ENCODE measurements around the gene PIGH. TPM values are rescaled to one million over a fixed set of nuclear protein-coding genes. Genes with fewer than 3 reads are reported as not detected.
A peak's percentile ranks its signal among the peaks of the same experiment; 100 is the strongest.
"Not testable (repeated sequence)": the region's sequence is repeated elsewhere in the genome, so short reads cannot be mapped to it uniquely, and the experiment has no call there.

PIGH gene
- total RNA-seq, 4 donors from 2014 or later: 25.6 to 45.7 (median 28.1) TPM

DNA sequence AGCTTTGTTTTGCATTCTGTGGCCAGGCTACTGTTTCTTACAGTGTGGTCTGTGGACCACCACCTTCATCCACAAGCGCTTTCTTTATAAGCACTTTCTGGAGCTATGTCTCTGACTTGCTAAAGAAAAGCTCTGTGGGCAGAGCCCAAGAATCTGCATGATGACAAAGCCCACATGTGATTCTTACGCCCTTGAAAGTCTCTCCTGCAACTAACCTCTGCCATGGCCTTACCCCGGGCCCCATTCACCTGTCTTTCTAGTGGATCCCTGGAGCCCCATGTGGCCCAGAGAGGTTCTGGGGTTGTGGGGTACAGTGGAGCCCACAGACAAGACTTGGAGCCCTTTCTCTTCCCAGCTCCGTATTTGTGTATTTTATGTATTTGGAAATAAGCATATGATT, 50.3 kb downstream of the PIGH start:
- no peak for TF ChIP-seq POLR2A (IDR thresholded peaks at IDR 0.05)
- TF ChIP-seq, protein P1, sequence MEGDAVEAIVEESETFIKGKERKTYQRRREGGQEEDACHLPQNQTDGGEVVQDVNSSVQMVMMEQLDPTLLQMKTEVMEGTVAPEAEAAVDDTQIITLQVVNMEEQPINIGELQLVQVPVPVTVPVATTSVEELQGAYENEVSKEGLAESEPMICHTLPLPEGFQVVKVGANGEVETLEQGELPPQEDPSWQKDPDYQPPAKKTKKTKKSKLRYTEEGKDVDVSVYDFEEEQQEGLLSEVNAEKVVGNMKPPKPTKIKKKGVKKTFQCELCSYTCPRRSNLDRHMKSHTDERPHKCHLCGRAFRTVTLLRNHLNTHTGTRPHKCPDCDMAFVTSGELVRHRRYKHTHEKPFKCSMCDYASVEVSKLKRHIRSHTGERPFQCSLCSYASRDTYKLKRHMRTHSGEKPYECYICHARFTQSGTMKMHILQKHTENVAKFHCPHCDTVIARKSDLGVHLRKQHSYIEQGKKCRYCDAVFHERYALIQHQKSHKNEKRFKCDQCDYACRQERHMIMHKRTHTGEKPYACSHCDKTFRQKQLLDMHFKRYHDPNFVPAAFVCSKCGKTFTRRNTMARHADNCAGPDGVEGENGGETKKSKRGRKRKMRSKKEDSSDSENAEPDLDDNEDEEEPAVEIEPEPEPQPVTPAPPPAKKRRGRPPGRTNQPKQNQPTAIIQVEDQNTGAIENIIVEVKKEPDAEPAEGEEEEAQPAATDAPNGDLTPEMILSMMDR (IDR thresholded peaks at IDR 0.05): no peak
- Histone ChIP-seq H3K9me3 (no peaks in the 10 kb centered on the region), H3K36me3 (no peaks in the 10 kb centered on the region), H3K27me3 (no peaks in the 10 kb centered on the region), H3K27ac (no peak overlapping the region), H3K4me3 (no peak overlapping the region), H3K4me1 (no peaks in the 10 kb centered on the region)
- peak in 1 of 3 donors; percentile 9 for DNase-seq

DNA sequence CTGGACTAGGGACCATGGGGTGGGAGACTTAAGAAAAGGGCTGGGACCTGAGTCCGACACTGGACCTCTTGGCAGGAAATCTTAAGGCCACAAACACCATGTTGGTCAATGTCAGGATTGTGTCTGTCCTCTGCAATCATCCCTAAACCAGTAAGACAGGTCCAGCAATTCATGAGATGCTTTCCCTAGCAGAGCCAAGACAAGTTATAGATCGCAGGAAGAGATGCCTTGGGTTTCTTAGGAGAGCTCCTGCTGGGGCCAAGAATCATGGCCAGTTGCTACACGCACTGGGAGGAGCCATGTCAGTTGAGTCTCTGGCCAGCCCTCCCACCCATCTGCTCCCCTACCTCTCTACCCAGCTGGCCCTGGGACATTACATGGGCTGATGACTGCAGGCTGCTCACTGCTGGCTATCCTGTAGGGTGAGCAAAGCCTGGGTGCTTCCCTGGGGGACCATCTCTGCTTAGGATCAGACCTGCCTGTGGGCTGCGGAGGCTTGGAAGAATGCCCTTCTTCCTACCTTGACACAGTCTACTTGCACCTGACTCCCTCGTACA, 52.8 kb downstream of the PIGH start:
- Histone ChIP-seq H3K9me3 (no peaks in the 10 kb centered on the region), H3K4me1 (peaks cover 0 to 4% (median 0%) of the 10 kb centered on the region in 4 donors), H3K4me3 (no peak overlapping the region), H3K27me3 (no peaks in the 10 kb centered on the region), H3K27ac (no peak overlapping the region), H3K36me3 (no peaks in the 10 kb centered on the region)
- DNase-seq: peak in 1 of 3 donors; percentile 35
- no peak for TF ChIP-seq POLR2A (IDR thresholded peaks at IDR 0.05)

DNA sequence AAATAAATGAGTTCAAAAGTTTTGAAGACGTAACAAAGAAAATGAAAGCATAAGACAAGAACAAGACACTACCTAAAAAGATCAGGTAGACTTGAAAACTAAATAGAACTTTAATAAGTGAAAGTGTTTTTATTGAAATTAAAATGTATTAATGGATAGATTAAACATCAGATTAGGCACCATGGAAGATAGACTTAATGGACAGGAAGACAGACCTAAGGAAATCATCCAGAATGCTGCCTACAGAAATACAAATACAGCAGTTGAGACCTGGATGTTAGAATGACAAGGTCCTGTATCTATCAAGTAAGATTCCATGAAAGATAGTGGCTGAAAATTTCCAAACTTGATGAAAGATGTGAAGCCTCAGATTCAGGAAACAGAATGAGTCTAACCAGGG, 55.5 kb downstream of the PIGH start:
- Histone ChIP-seq H3K9me3 (no peaks in the 10 kb centered on the region), H3K27ac (no peak overlapping the region), H3K27me3 (no peaks in the 10 kb centered on the region), H3K4me1 (peaks cover 0 to 6% (median 0%) of the 10 kb centered on the region in 4 donors), H3K4me3 (no peak overlapping the region), H3K36me3 (no peaks in the 10 kb centered on the region)
- TF ChIP-seq POLR2A (IDR thresholded peaks at IDR 0.05): no peak
- TF ChIP-seq, protein P1 (IDR thresholded peaks at IDR 0.05): no peak
- DNase-seq: no peak

DNA sequence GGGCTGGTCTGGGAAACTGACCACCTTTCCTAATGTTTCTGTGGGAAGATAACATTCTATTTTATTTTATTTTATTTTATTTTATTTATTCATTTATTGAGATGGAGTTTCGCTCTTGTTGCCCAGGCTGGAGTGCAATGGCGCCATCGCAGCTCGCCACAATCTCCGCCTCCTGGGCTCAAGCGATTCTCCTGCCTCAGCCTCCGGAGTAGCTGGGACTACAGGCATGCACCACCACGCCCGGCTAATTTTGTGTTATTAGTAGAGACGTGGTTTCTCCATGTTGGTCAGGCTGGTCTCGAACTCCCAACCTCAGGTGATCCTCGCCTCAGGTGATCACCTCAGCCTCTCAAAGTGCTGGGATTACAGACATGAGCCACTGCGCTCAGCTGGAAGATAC, 57.4 kb downstream of the PIGH start:
- H3K4me1 ChIP-seq, H3K9me3 ChIP-seq, H3K36me3 ChIP-seq, H3K27me3 ChIP-seq, H3K4me3 ChIP-seq: not testable (repeated sequence)
- DNase-seq: peak in 2 of 3 donors; percentile 1 to 30
- peak overlapping the region in 3 of 4 donors; percentile 52 to 89 (median 87) for H3K27ac ChIP-seq

DNA sequence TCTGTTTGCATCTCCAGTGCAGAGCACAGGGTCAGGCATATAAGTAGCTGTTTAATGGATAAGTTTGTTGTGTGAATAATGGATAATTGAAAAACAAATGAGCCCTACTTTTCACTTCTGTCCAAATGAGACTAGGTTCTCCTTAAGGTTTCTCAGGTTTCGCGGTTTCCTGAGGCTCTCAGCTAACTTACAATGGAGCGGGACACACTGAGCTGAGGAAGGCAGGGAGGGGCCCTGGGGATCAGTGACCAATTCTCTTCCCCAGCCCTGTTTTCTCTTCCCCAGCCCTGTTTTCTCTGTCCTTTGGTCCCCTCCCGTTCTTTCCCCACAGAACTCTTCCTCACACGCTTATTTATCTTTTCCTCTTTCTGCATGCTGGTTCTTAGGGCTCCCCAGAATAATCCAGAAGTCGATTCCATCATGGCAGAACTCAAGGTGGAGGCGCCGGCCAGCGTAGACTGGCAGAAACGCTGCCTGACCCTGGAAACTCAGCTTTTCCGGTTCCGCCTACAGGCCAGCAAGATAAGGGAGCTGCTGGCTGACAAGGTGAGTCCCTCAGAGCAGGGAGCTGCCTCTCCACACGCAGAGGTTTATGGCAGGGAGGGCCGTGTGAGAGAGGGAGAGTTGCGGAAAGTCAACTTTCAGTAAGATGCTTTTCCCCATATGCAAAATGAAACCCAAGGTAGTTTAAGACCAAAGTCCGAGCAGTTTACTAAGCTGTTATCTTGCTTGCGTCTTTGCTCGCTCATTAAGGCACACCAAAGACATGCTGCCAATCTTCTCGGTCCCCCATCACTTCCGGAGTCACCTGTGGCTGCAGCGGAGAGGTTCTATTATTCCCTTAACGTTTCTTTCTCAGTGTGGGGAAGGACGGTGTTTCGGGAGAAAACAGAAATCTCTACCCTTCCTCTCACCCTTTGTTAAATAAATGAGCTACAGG, 58.4 kb downstream of the PIGH start:
- peak in 2 of 3 donors; percentile 86 to 88 for DNase-seq
- H3K27ac ChIP-seq: peak overlapping the region in 3 of 4 donors; percentile 65 to 89 (median 87)
- peaks cover 0 to 6% (median 0%) of the 10 kb centered on the region in 4 donors for H3K4me1 ChIP-seq
- H3K9me3 ChIP-seq: no peaks in the 10 kb centered on the region
- no peaks in the 10 kb centered on the region for H3K27me3 ChIP-seq
- H3K4me3 ChIP-seq: peak overlapping the region in 3 of 4 donors; percentile 7 to 44 (median 43)
- TF ChIP-seq, protein P1 (IDR thresholded peaks at IDR 0.05): peak in 3 of 6 experiments; percentile 35 to 39 (median 38)
- TF ChIP-seq POLR2A (IDR thresholded peaks at IDR 0.05): peak; percentile 74 to 80
- no peaks in the 10 kb centered on the region for H3K36me3 ChIP-seq

Small RNA genes lying within 50 kb of the gene (small RNA-seq; reads per million reads assigned to genes)
- gene AL132640.3: 0 reads per million in 2 donors
- gene RF00019: 0 reads per million in 2 donors

Other genes with a start within 250 kb of the PIGH start
- gene ATP6V1D, start 240.5 kb downstream of the PIGH start, total RNA-seq: 10 to 100 TPM; 67.0 to 93.3 (median 78.5) TPM
- gene EIF2S1, start 239.9 kb downstream of the PIGH start, total RNA-seq: 10 to 100 TPM; 27.1 to 74.3 (median 35.9) TPM
- 10 to 100 TPM; 19.7 to 40.3 (median 33.6) TPM for gene PLEK2, start 188.1 kb downstream of the PIGH start, total RNA-seq
- 10 to 100 TPM in 3 of 4 donors, 1 to 10 TPM in 1; 8.3 to 39.7 (median 31.7) TPM for gene TMEM229B, start 111.5 kb downstream of the PIGH start, total RNA-seq
- gene PLEKHH1, start 67.0 kb downstream of the PIGH start, total RNA-seq: 100 to 1,000 TPM in 2 of 4 donors, 10 to 100 TPM in 2; 68.5 to 142 (median 92.0) TPM
- gene ARG2, start 19.7 kb upstream of the PIGH start, total RNA-seq: 100 to 1,000 TPM in 1 of 4 donors, 10 to 100 TPM in 3; 13.2 to 125 (median 67.6) TPM
- 10 to 100 TPM; 57.4 to 75.5 (median 63.3) TPM for gene VTI1B, start 74.4 kb upstream of the PIGH start, total RNA-seq
- gene RDH11, start 95.5 kb upstream of the PIGH start, total RNA-seq: 10 to 100 TPM; 24.8 to 53.6 (median 41.6) TPM
- not detected for gene RDH12, start 101.6 kb upstream of the PIGH start, total RNA-seq
- 10 to 100 TPM; 27.5 to 48.7 (median 42.6) TPM for gene ZFYVE26, start 216.3 kb upstream of the PIGH start, total RNA-seq
- gene RAD51B, start 219.5 kb upstream of the PIGH start, total RNA-seq: 100 to 1,000 TPM in 1 of 4 donors, 10 to 100 TPM in 3; 12.6 to 103 (median 33.1) TPM